GF-D8 (cell line): ENCODE data around the gene SPOCK1.

Experiments used
- DNase-seq: peaks from one replicate; lab custom pipeline; 2025; lab: John Stamatoyannopoulos, UW

SPOCK1 gene

DNA sequence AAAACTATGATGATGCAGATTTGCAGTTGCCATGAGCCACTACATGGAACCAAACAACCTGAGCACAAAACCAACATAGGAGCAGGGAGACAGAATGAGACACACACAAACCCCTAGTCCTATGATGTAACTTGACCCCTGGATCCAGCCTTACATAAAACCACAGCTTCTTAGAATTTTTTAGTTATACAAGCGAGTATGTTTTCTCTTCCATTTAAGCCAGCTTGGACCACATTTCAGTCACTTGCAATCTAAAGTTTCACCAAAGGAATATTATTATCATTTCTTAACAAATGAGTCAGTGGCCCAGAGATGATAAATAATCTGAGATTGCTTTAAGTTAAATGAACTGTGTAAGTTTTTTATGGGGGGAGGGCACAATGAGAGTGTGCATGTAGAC lies 6.8 kb downstream of the SPOCK1 start:
- DNase-seq = no peak

DNA sequence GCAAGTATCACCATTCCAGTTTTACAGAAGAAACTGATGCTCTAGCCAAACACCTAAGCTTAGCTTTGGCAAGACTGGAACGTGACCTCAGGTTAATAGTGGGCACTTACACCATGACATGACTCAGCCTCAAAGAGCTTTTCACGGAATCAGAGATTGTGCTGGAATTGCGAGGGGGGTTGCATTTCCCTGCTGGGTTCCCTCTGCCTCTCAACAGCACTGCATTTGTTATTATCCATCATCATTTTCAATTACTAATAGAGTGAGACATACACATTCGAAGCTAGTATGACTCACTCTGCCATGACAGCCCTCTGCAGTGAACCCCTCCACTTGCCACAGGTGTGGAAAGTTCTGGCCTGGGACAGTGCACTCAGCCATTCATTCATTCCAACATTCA lies 8.0 kb downstream of the SPOCK1 start:
- no peak for DNase-seq

DNA sequence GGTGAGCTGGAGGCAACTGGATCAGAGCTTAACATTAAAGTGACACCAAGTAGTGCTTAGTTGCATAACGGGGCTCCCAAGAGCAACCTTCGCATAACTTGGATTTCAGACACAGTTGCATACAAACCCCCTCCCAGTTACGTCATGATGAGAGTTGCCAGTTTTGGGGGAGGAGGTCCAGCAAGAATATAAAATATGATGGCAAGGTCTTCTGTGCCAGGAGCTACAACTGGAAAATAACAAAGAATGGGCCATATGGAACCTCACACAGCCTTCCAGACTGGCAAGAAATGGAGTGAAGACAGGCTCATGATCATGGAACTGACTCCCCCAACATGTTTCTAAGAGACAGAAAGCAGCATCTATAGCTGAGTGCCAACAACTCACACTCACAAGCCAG lies 8.5 kb downstream of the SPOCK1 start:
- DNase-seq = no peak

DNA sequence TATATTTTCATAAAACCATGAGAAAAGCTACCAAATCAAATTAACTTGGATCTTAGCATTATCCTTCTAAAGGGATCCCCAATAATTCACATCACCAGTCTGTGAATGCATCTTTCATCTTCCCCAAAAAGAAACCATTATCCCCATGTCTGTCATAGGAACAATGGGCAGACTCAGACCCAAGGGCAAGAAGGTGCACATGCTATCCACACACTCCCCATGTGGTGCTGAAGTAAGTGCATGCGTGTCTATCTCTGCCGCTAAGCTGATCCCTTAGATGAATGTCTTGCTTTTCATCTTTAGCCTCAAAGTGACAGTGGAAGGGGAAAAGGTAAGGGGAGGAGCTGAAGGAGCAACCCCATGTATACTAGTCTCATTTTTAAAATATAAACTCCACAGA lies 10.2 kb downstream of the SPOCK1 start:
- no peak for DNase-seq

DNA sequence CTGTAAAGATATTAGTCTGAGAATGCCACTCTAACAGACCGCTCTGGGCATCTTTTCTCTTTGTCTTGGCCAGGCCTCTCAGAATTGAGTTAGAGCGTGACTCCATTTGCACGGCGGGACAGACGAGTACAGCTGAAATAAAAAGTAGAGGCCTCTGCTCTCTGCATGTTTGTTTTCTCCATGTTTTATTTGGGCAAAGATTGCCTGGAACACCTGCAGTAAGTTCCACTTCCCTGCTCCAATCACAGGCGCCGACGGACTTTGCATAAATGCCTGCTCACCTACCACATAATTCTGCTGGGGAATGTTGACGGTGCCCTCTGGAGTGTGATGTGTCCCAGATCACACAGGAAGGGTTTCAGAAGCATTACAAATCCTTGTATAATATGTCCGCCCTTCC lies 10.6 kb downstream of the SPOCK1 start:
- no peak for DNase-seq

DNA sequence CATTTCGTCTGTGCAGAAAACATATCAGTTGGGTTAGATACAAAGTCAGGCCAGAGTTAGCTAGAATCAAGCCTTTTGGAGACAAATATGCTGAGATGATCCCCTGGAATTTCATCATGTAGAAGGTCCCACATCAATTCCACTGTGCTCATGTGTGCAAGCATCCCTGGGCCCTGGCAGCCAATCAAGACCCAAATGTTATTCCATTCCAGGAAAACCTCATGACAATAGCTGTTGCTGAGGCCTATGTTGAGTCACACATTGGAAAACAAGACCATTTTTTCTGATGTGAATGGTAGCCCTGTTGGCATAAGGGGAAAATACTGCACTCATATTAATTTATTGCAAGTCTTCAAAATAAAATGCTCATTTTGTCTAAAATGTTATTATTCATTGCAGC lies 11.5 kb downstream of the SPOCK1 start:
- no peak for DNase-seq

DNA sequence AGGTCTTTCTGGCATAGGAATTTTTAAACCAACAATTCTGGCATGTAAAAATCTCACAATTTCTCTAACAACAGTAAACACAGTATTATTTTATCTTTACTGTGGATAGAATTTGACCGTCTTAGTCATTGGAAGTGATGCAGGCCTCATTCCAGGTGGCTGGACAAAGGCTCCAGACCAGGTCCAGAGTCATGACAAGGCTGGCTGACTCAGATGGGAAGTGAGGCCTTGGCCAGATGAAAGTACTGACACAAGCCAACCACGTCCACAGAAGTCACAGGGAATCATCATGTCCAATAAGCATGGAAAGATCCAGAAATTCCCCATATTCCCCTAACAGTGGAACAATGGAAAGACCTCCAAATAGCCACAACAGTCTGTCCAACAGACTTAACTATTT lies 12.4 kb downstream of the SPOCK1 start:
- DNase-seq = no peak

DNA sequence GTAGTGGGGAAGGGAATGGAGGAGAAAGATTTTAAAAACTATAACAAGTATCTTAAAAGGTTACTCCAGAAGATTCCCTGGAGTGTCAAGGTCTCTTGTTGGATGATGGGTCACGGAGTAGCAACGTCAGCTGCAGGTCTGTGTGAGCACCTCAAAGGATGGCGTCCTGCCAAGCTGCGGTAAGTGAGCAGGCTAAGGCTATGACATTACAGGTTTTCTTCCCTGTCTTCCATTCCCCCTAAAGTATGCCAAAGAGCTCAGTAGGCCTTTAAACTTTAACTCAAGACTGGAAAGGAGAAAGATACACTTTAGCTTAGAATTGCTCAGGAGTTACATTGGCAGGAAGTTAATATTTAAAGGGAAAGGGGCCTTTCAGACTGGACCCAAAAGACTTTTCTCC lies 17.5 kb downstream of the SPOCK1 start:
- no peak for DNase-seq

DNA sequence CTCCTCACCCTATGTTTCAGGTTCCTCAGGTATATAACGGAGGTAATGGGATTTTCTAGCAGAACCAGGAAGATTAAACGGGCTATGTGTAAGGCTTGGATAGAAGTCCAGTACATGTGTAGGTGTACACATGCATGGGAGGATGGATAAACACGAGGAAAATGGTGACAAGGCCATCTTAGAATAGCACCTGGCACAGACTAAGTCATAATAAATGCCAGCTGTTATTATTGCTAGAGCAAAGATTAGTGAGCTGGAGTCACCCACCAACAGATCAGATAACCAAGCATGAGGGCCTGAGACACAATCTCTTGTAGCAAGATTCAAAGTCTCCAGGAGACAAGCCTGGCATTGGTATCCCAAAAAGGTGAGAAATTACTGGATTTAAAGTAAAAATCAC lies 21.1 kb downstream of the SPOCK1 start:
- no peak for DNase-seq

DNA sequence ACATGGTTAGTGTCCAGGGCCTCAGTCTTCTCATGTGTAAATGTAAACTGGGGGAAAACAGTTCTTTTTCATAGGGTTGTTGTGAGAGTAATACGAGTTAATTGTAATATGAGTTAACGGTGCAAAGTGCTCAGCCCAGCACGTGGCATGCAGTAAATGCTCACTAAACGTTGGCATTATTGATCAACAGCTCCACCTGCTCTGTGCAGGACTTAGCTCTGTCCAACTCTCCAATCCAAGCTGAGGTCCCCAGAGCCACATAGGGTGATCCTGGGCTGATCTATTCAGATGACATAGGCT lies 28.3 kb downstream of the SPOCK1 start:
- DNase-seq = no peak

DNA sequence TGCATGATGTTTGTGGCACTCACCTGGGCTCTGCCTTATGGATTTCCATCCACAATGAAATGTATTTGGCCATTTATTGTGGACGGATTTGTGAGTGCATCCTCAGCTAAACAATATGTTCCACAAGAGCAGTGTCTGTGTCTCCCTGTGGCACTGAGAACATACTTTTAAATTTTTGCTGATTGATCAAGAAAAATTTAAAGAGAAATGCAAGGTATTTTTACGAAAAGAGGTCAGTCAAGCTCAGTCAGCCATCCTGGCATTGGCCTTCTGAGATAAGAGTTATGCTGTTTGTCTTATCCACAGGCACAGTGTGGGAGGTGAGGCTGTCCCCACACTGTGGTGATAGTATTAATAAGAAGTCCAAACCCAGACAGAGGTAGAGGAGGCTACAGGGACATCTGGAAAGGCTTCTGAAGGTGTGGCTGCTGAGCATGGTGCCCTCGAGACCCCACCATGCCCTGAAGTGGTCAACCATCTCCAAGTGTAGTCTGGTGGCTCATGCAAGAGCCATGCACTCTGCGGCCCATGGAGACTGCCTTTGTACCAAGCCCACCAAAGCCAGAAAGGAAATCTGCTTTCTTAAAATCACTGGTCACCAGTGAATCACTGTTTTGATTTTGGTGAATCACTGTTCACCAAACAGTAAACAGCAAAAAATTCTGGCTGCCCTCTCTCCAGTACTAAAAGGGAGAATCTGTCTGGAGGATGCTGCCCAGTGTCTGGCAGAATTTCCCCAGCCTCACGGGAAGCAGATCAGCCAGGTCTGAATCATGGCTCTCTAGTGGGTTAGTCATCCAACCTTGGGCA lies 28.8 kb downstream of the SPOCK1 start:
- DNase-seq = no peak

DNA sequence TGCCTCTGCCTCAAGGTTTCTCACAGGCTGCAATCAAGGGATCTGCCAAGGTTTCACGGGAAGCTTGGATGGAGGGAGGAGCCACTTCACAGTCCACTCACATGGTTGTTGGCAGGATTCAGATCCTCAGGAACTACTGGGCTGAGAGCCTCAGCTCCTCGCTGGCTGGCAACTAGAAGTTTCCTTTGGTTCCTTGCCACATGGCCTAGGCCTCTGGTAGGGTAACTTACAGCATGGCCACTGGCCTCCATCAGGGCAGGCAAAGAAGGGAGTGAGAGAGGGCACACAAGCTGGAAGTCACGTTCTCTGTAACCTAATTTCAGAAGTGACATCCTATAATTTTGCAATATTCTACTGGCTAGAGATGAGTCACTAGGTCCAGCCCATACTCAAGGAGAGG lies 32.2 kb downstream of the SPOCK1 start:
- DNase-seq = no peak

DNA sequence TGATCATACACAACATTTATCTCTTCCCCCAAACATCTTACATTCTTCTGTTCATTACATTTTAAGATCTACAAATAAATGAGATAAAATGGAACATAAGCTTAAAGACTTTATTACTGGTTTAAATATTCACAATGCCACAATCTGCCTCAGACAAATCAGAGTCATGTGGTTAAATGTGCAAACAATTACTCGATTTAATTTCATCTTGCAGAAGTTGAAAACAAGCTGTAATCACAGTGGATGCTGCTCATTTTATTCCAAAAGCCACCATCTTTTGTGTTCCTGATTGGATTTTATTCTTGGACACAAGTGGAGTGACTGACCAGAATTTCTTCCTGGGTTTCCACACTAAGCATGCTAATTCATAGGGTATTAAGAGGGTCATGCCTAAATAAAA lies 33.2 kb downstream of the SPOCK1 start:
- DNase-seq = no peak

DNA sequence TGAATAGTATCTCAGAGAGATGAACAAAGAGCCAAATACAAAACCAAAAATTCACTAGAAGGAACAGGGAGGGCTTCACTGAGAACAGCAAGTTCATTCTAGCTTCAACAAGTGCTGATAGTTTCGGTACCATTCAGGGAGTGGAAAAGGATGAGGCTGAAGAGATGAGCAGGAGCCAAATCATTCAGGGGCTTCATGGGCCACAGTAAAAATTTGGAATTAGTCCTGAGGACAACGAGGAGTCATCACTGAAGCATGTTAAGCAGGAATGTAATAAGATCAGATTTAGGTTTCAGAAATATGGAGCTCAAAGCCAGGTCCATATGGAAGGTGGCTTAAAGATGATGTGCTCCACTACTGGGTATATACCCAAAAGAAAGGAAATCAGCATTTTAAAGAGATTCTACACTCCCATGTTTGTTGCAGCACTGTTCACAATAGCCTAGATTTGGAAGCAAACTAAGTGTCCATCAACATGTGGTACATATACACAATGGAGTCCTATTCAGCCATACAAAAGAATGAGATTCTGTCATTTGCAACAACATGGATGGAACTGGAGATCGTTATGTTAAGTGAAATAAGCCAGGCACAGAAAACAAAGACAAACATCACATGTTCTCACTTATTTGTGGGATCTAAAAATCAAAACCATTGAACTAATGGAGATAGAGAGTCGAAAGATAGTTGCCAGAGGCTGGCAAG lies 36.2 kb downstream of the SPOCK1 start:
- DNase-seq = no peak

DNA sequence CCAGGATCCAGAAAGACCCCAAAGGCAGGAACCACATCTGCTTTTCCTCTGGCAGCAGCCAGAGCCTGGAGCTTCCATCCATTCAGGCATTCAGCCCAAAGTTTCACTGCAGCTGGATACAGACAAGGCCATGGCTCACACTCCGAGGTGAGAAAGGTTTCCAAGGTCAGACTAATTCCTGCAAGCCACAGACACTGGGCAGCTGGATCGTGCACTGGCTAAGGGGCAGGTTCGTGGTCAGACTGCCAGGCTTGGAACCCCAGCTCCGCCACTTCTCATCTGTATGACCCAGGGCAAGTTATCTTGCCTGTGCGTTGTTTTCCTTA lies 36.9 kb downstream of the SPOCK1 start:
- DNase-seq = no peak

DNA sequence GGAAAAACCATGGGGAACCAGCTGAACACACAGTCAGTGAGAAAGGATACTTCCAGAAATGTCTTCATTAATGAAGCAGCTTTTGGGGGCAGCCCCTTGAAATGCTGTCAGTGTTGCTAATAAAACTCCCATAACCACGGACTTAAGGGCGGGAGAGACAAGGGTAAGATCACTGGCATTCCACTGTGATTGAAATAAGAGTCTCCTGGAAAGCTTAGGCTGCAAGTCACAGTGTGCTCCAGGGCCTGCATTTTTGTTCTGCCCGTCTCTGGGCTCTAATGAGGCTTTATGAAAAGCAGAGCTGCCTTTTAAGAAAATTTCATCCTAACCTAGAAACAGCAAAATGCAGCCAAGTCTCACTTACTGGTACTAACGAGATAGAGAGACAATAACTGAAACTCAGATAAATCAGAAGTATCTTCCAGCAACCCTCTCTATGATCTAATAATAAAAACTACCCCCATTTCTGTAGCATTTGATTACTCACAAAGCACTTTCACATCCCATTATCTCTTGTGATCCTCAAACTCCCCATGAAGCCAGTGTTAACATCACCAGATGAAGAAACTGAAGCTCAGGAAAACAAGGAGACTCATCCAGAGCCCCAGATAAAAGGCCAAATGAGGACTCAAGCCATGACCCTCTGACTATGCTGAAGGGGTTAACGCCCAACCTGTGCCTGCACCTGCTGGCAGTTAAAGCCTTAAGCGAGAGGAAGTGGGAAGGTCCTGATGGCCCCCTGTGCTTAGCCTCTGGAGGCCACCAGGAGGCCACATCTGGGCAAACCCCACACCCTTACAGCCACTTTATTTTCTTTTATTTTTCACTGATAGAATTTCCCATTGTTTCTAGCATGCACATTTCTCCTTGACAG lies 37.5 kb downstream of the SPOCK1 start:
- DNase-seq = no peak

DNA sequence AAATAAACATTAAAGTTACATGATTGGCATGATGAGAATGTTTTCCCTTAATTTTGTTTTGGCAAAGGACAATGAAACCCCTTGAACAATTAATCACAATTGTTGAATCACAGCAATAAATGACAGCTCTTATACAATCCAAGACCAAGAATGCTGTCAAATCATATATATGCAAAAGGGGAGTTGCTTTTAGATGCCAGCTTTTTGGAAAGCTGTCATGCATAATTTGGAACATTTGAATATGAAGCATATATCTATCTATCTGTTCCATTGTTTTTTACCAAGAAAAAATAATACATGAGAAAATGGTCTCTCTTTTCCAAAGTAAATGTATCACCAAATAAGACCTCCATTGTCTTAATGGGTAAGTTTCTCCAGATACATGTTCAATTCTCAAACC lies 44.5 kb downstream of the SPOCK1 start:
- no peak for DNase-seq

DNA sequence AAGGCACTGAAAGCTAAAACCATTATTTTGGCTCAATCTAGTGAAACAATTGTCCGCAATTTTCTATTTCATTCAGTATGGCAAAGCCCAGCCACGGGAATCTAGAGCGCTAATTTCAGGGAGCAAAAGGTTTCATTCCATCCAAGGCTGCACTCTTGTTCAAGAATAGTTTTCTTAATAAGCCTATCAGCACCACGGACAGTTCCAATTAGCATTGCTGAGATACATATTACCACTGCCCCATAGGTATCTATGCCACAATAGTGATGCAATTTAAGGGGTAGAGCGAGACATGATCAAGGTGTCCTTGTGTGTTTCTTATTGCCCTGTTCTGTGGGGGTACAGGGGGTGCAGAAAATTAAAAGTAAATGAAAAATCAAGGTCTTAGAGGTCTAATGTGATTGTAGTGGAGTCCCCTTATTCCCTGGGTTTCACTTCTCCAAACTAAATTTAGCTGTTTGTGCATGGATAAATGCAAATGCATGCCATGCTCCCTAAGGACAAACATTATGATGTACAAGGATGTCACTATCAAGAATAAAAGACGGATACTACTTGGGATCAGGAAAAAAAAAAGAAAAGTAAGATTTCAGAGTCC lies 45.5 kb downstream of the SPOCK1 start:
- no peak for DNase-seq

DNA sequence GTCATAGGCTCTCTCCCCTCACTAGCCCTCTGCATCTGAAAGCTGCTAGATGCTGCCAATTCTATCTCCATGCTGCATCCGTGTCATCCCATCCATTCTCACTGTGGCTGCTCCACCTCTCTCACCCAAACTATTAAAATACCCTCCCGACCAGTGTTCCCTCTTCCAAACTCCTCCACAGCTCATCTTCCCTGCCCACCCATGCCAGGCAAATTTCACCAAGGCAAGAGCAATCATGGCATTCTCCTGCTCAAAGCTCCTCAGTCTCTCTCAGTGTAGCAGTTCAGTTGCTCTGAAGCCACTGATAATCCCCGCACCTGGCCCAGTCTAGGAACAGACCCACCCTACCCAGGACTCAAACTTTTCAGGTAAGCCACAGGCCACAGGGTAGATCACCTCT lies 48.4 kb downstream of the SPOCK1 start:
- DNase-seq = no peak

DNA sequence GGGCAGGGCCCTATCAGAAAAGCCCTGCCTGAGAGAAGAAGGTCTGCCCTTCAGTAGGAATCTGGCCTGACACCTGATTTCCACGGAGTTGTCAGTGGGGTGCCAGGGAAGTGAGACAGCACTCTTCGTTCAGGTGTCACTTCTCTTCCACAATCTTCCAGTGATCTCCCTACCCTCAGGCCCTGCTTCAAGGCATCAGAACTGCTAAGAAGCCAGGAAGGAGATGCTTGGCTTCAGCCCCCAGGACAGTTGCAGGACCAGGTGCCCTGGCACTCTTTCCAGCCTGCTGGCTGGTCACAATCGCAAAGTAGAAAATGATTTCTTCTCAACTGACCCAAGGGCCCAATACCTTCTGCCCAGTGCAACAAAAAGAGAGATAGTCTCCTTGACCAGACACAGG lies 50.3 kb downstream of the SPOCK1 start:
- DNase-seq = no peak

DNA sequence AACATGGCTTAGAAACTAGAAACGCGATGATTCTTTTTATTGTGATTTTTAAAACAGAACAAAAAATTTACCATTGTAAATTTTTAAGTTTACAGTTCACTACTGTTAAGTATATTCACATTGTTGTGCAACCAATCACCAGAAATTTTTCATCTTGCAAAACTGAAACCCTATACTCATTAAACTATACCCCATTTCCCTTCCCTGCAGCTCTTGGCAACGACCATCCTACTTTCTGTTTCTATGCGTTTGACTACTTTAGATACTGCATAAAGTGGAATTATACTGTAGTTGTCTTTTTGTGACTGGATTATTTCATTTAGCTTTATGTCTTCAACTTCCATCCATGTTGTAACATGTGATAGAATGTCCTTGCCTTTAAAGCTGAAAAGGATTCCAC lies 52.5 kb downstream of the SPOCK1 start:
- DNase-seq = no peak

DNA sequence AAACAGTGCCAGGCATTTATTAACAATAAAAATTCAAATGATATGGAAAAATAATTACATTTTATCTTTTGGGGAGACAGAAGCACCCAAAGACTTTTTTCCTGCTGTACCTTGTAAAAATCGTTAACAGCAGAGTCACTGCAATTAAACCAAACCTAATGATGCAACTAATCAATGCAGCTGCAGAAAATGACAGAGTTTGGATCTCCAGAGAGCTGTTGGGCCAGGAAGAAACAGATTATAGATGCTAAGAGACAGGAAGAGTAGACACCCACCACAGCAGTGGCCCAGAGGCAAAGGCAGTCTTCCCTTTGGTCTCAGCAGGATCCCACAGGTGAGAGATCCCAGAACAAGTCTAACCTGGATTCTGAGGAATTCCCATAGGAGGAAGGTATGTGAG lies 53.0 kb downstream of the SPOCK1 start:
- DNase-seq = no peak

DNA sequence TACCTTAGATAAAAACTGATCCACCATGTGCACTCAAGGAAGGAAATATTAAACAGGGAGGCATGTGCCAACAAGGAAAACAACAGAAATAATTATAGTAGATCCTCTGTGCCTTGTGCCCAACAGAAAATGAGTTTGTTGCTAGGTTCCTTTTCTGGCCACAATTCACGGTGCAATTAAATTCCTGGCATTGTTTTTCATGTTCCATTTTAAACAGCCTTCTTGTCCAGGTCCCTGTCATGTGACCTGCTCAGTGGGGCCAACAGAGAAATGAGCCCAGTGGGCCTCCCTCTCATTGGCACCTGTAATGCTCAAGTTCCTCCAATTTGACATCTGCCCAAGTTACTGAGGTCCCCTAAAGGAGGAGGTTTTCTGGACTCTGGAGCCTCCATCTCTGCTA lies 56.5 kb downstream of the SPOCK1 start:
- DNase-seq = no peak
